Thyroid gland (tissue), 4 donors: ENCODE measurements around the gene PMEPA1. TPM values are rescaled to one million over a fixed set of nuclear protein-coding genes. Genes with fewer than 3 reads are reported as not detected.

Experiments
- DNase-seq, 2 donors: peaks; one replicate each; pipeline ENCODE4 v3.0.0-alpha.2; 2019
- H3K27ac ChIP-seq, 3 donors: fragments of 200-600 bp; sonication (generic); 1 replicate in 2 of 3; 2 replicates in 1 of 3; pipeline ENCODE4 v1.5.1; 2016 to 2019; ENCODE audit warnings: mild to moderate bottlenecking in 1 of 3, moderate library complexity in 1 of 3
- H3K27me3 ChIP-seq: fragments of 200-600 bp; sonication (generic); one replicate; pipeline ENCODE4 v1.5.1; 2019
- H3K36me3 ChIP-seq, 2 donors: fragments of 200-600 bp; sonication (generic); one replicate each; pipeline ENCODE4 v1.5.1; 2016 to 2019
- H3K4me1 ChIP-seq, 2 donors: fragments of 200-600 bp; sonication (generic); one replicate each; pipeline ENCODE4 v1.5.1; 2017 to 2019
- H3K4me3 ChIP-seq, 3 donors: fragments of 200-600 bp; sonication (generic); replicated peaks in 1 of 3; 1 replicate in 2 of 3; 2 replicates in 1 of 3; pipeline ENCODE4 v1.5.1; 2016; ENCODE audit warnings: mild to moderate bottlenecking in 1 of 3
- H3K9me3 ChIP-seq: fragments of 200-600 bp; sonication (generic); one replicate; pipeline ENCODE4 v1.5.1; 2017
- CTCF ChIP-seq, 6 experiments: fragments of 200-600 bp in 3 of 6; fragments of 450-650 bp in 3 of 6; sonication (generic) in 3 of 6; IDR thresholded peaks; one replicate each; pipeline ENCODE4 v1.5.1; 2016 to 2019; ENCODE audit warnings: antibody characterized with exemption in 6 of 6, mild to moderate bottlenecking in 2 of 6, inconsistent platforms in 1 of 6, moderate library complexity in 1 of 6
- POLR2A ChIP-seq, 2 donors: fragments of 450-650 bp; IDR thresholded peaks; one replicate each; pipeline ENCODE4 v1.6.1; 2017; ENCODE audit warnings: antibody characterized with exemption in 2 of 2, mild to moderate bottlenecking in 2 of 2, moderate library complexity in 1 of 2
- WGBS, 2 donors: methylation state at CpG; one replicate each; pipeline ENCODE4 v1.1.5; 2017; 5-methylcytosine and 5-hydroxymethylcytosine counted together
- intact Hi-C: fragments of 100-400 bp; cut with DNase I; formaldehyde crosslinking; loops from one replicate; pipeline ENCODE4 v1.15.1; 2023
- total RNA-seq, 4 donors: library from RNA; depleted of rRNA; stranded (reverse); fragments of >200 nt; gene quantifications; one replicate each; pipeline ENCODE4 v1.2.3, GENCODE V29; 2016

PMEPA1 gene
- total RNA-seq, 4 donors from 2014 or later = 6.5 to 12.6 (median 8.3) TPM

- Histone ChIP-seq H3K4me1 (peaks cover 0 to 4% of the 10 kb centered on the region in 2 donors), H3K9me3 (no peaks in the 10 kb centered on the region), H3K36me3 (no peaks in the 10 kb centered on the region), H3K4me3 (no peak overlapping the region), H3K27me3 (no peaks in the 10 kb centered on the region), H3K27ac (no peak overlapping the region)
- DNase-seq = peak; percentile 26 to 47
- no peak for TF ChIP-seq POLR2A (IDR thresholded peaks at IDR 0.05)
- TF ChIP-seq CTCF (IDR thresholded peaks at IDR 0.05) = peak in 1 of 6 experiments; percentile 20
- intact Hi-C loops = no loop called here
- 75 to 79% methylated on average over 15 to 20 of the region's 20 CpGs for WGBS, 2 donors
Measured at GRCh38 chr20:57693002-57693582, 16.7 kb downstream of the PMEPA1 start.

GRCh38 chr20:57692393-57692792 is 17.4 kb downstream of the PMEPA1 start:
- Histone ChIP-seq H3K4me3 (no peak overlapping the region), H3K27me3 (no peaks in the 10 kb centered on the region), H3K27ac (no peak overlapping the region), H3K9me3 (no peaks in the 10 kb centered on the region), H3K4me1 (peaks cover 0 to 4% of the 10 kb centered on the region in 2 donors), H3K36me3 (no peaks in the 10 kb centered on the region)
- TF ChIP-seq POLR2A (IDR thresholded peaks at IDR 0.05) (no peak), CTCF (IDR thresholded peaks at IDR 0.05) (no peak)
- 85 to 90% methylated on average over 6 to 10 of the region's 10 CpGs for whole genome bisulfite sequencing, 2 donors
- DNase-seq = no peak
- intact Hi-C loops = no loop called here

GRCh38 chr20:57691699-57692098 is 18.1 kb downstream of the PMEPA1 start:
- H3K27me3 ChIP-seq = no peaks in the 10 kb centered on the region
- no peak overlapping the region for H3K27ac ChIP-seq
- no peaks in the 10 kb centered on the region for H3K36me3 ChIP-seq
- TF ChIP-seq CTCF (IDR thresholded peaks at IDR 0.05) (no peak), POLR2A (IDR thresholded peaks at IDR 0.05) (no peak)
- peaks cover 0 to 4% of the 10 kb centered on the region in 2 donors for H3K4me1 ChIP-seq
- no peaks in the 10 kb centered on the region for H3K9me3 ChIP-seq
- intact Hi-C loops = no loop called here
- WGBS, 2 donors = 83 to 93% methylated on average over 12 of the region's 12 CpGs
- DNase-seq = no peak
- no peak overlapping the region for H3K4me3 ChIP-seq

- WGBS, 2 donors = 92 to 94% methylated on average over 14 to 15 of the region's 15 CpGs
- Histone ChIP-seq H3K27me3 (no peaks in the 10 kb centered on the region), H3K9me3 (no peaks in the 10 kb centered on the region), H3K27ac (no peak overlapping the region), H3K36me3 (no peaks in the 10 kb centered on the region), H3K4me3 (no peak overlapping the region), H3K4me1 (no peaks in the 10 kb centered on the region)
- TF ChIP-seq POLR2A (IDR thresholded peaks at IDR 0.05) = no peak
- TF ChIP-seq CTCF (IDR thresholded peaks at IDR 0.05) = no peak
- intact Hi-C loops = no loop called here
- no peak for DNase-seq
Measured at GRCh38 chr20:57690525-57690924, 19.3 kb downstream of the PMEPA1 start.

GRCh38 chr20:57689745-57690481 is 19.9 kb downstream of the PMEPA1 start:
- H3K4me1 ChIP-seq = peaks cover 1 to 4% of the 10 kb centered on the region in 2 donors
- H3K27ac ChIP-seq = no peak overlapping the region
- DNase-seq = no peak
- intact Hi-C loops = no loop called here
- H3K27me3 ChIP-seq = no peaks in the 10 kb centered on the region
- no peaks in the 10 kb centered on the region for H3K9me3 ChIP-seq
- no peaks in the 10 kb centered on the region for H3K36me3 ChIP-seq
- H3K4me3 ChIP-seq = no peak overlapping the region
- TF ChIP-seq CTCF (IDR thresholded peaks at IDR 0.05) (no peak), POLR2A (IDR thresholded peaks at IDR 0.05) (no peak)
- 93 to 95% methylated on average over 10 to 23 of the region's 23 CpGs for WGBS, 2 donors
